ENCODE measurements around the gene MSRB1. TPM values are rescaled to one million over a fixed set of nuclear protein-coding genes. Genes with fewer than 3 reads are reported as not detected.

The MSRB1 gene
- total RNA-seq, 1 experiment from 2014 or later = 25.7 TPM

- TF ChIP-seq, protein P1, sequence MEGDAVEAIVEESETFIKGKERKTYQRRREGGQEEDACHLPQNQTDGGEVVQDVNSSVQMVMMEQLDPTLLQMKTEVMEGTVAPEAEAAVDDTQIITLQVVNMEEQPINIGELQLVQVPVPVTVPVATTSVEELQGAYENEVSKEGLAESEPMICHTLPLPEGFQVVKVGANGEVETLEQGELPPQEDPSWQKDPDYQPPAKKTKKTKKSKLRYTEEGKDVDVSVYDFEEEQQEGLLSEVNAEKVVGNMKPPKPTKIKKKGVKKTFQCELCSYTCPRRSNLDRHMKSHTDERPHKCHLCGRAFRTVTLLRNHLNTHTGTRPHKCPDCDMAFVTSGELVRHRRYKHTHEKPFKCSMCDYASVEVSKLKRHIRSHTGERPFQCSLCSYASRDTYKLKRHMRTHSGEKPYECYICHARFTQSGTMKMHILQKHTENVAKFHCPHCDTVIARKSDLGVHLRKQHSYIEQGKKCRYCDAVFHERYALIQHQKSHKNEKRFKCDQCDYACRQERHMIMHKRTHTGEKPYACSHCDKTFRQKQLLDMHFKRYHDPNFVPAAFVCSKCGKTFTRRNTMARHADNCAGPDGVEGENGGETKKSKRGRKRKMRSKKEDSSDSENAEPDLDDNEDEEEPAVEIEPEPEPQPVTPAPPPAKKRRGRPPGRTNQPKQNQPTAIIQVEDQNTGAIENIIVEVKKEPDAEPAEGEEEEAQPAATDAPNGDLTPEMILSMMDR (conservative IDR thresholded peaks at IDR 0.05; ENCODE audit: low read depth, low read length) = no peak
- TF ChIP-seq EZH2phosphoT487 (IDR thresholded peaks at IDR 0.05; ENCODE audit: borderline replicate concordance, low read length) = no peak
- no peak overlapping the region for H3K4me2 ChIP-seq (ENCODE audit: low read length)
- H4K20me1 ChIP-seq (ENCODE audit: low read length) = no peaks in the 10 kb centered on the region
- no peaks in the 10 kb centered on the region for H3K36me3 ChIP-seq (ENCODE audit: low read depth, low read length)
- ChIA-PET CTCF (no interaction called here), POLR2A (ENCODE audit: unreplicated experiment) (no interaction called here)
- no peaks in the 10 kb centered on the region for H3K9me2 ChIP-seq (replicated peaks; ENCODE audit: low read length)
- BruUV-seq (replicated peaks) = no TSS peak
- intact Hi-C loops (cut with micrococcal nuclease) = no loop called here
- H3F3A ChIP-seq (ENCODE audit: low read length, unreplicated experiment) = no peaks in the 10 kb centered on the region
- H3K79me2 ChIP-seq (ENCODE audit: low read length) = no peaks in the 10 kb centered on the region
- H2AFZ ChIP-seq (ENCODE audit: low read length) = no peak overlapping the region
- H3K9me3 ChIP-seq (ENCODE audit: low read length) = no peaks in the 10 kb centered on the region
- no peak overlapping the region for H3K27ac ChIP-seq (ENCODE audit: low read length)
- DNase-seq = no peak
- H3K9ac ChIP-seq (ENCODE audit: low read length) = no peak overlapping the region
- H3K4me1 ChIP-seq (ENCODE audit: insufficient read depth, low read length) = no peaks in the 10 kb centered on the region
- no peak overlapping the region for H3K4me3 ChIP-seq (ENCODE audit: low read length)
- H3K27me3 ChIP-seq (ENCODE audit: low read length) = no peaks in the 10 kb centered on the region
- ATAC-seq = no peak
Measured at GRCh38 chr16:1953734-1954133, 10.7 kb upstream of the MSRB1 start.

DNA sequence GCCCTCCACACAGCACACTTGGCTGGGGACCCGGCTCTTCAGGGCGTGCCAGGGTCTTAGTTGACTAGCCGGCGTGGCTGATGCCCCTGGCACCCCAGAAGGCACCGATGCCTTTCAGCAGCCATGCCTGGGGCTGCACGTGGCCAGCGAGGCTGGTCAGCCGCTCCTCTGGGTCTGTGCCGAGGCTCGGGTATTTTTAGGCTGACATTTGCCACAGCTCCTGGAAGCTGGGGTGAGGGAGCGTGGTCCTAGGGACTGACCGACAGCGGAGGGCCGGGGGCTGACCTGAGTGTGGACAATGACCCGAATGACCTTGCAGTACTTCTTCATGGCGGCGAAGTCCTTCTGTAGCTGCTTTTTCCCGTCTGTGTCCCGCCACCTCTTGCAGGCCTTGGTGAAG lies 7.6 kb upstream of the MSRB1 start:
- no TSS peak for BruUV-seq (replicated peaks)
- no peaks in the 10 kb centered on the region for H3K4me1 ChIP-seq (ENCODE audit: insufficient read depth, low read length)
- no peaks in the 10 kb centered on the region for H3K36me3 ChIP-seq (ENCODE audit: low read depth, low read length)
- H3K79me2 ChIP-seq (ENCODE audit: low read length) = no peaks in the 10 kb centered on the region
- H3K9me2 ChIP-seq (replicated peaks; ENCODE audit: low read length) = no peaks in the 10 kb centered on the region
- H3K27ac ChIP-seq (ENCODE audit: low read length) = no peak overlapping the region
- POLR2A ChIA-PET (ENCODE audit: unreplicated experiment) = no interaction called here
- ATAC-seq (no peak), DNase-seq (no peak)
- H3F3A ChIP-seq (ENCODE audit: low read length, unreplicated experiment) = no peaks in the 10 kb centered on the region
- no peaks in the 10 kb centered on the region for H3K27me3 ChIP-seq (ENCODE audit: low read length)
- no peaks in the 10 kb centered on the region for H4K20me1 ChIP-seq (ENCODE audit: low read length)
- TF ChIP-seq, protein P1 (conservative IDR thresholded peaks at IDR 0.05; ENCODE audit: low read depth, low read length) = no peak
- no peak for TF ChIP-seq EZH2 (IDR thresholded peaks at IDR 0.05; ENCODE audit: low read length, unreplicated experiment)
- TF ChIP-seq EZH2phosphoT487 (IDR thresholded peaks at IDR 0.05; ENCODE audit: borderline replicate concordance, low read length) = no peak
- H3K9me3 ChIP-seq (ENCODE audit: low read length) = no peaks in the 10 kb centered on the region
- intact Hi-C loops (cut with micrococcal nuclease) = no loop called here
- CTCF ChIA-PET = no interaction called here
- H3K4me3 ChIP-seq (ENCODE audit: low read length) = no peak overlapping the region
- no peak overlapping the region for H2AFZ ChIP-seq (ENCODE audit: low read length)
- H3K9ac ChIP-seq (ENCODE audit: low read length) = no peak overlapping the region
- H3K4me2 ChIP-seq (ENCODE audit: low read length) = no peak overlapping the region

- Histone ChIP-seq H3K9me2 (replicated peaks; ENCODE audit: low read length) (no peaks in the 10 kb centered on the region), H3K9ac (ENCODE audit: low read length) (no peak overlapping the region), H3K9me3 (ENCODE audit: low read length) (no peaks in the 10 kb centered on the region), H3K27ac (ENCODE audit: low read length) (no peak overlapping the region), H2AFZ (ENCODE audit: low read length) (no peak overlapping the region), H3K4me2 (ENCODE audit: low read length) (no peak overlapping the region), H3K79me2 (ENCODE audit: low read length) (no peaks in the 10 kb centered on the region), H3K4me1 (ENCODE audit: insufficient read depth, low read length) (no peaks in the 10 kb centered on the region), H3K4me3 (ENCODE audit: low read length) (no peak overlapping the region), H3K27me3 (ENCODE audit: low read length) (no peaks in the 10 kb centered on the region), H3F3A (ENCODE audit: low read length, unreplicated experiment) (no peaks in the 10 kb centered on the region), H4K20me1 (ENCODE audit: low read length) (no peaks in the 10 kb centered on the region), H3K36me3 (ENCODE audit: low read depth, low read length) (no peaks in the 10 kb centered on the region)
- POLR2A ChIA-PET (ENCODE audit: unreplicated experiment) = no interaction called here
- ATAC-seq (0 out of 2 replicates have a peak, but pooled peaks have one; percentile 22), DNase-seq (no peak)
- intact Hi-C loops (cut with micrococcal nuclease) = no loop called here
- CTCF ChIA-PET = no interaction called here
- no TSS peak for BruUV-seq (replicated peaks)
- TF ChIP-seq EZH2 (IDR thresholded peaks at IDR 0.05; ENCODE audit: low read length, unreplicated experiment) = no peak
- no peak for TF ChIP-seq EZH2phosphoT487 (IDR thresholded peaks at IDR 0.05; ENCODE audit: borderline replicate concordance, low read length)
- TF ChIP-seq, protein P1 (conservative IDR thresholded peaks at IDR 0.05; ENCODE audit: low read depth, low read length) = no peak
Measured at GRCh38 chr16:1950047-1950446, 7.0 kb upstream of the MSRB1 start.

Data from PC-3 (cell line).